ENCODE data around the gene PROCR.

PROCR gene

GRCh38 chr20:35165221-35166185 lies 6.4 kb upstream of the PROCR start:
- no peak for ATAC-seq
- TF ChIP-seq ZNF8 (CRISPR knock-in tag; IDR thresholded peaks at IDR 0.05), result no peak
- no peak for TF ChIP-seq CREB5 (CRISPR knock-in tag; IDR thresholded peaks at IDR 0.05; ENCODE audit: low read depth)
- TF ChIP-seq CSRNP3 (CRISPR knock-in tag; IDR thresholded peaks at IDR 0.05), result no peak
- no peak for TF ChIP-seq ZFP3 (CRISPR knock-in tag; IDR thresholded peaks at IDR 0.05)
- TF ChIP-seq ARNTL (CRISPR knock-in tag; IDR thresholded peaks at IDR 0.05; ENCODE audit: borderline replicate concordance, low read depth), result no peak
- TF ChIP-seq CSDC2 (CRISPR knock-in tag; IDR thresholded peaks at IDR 0.05), result no peak
- TF ChIP-seq SNAI2 (CRISPR knock-in tag; IDR thresholded peaks at IDR 0.05), result no peak
- no peak for TF ChIP-seq PATZ1 (CRISPR knock-in tag; IDR thresholded peaks at IDR 0.05; ENCODE audit: borderline replicate concordance)
- no peak for TF ChIP-seq TOX (CRISPR knock-in tag; IDR thresholded peaks at IDR 0.05; ENCODE audit: borderline replicate concordance)
- TF ChIP-seq TSHZ2 (CRISPR knock-in tag; IDR thresholded peaks at IDR 0.05), result no peak
- no peak for TF ChIP-seq ESRRG (CRISPR knock-in tag; IDR thresholded peaks at IDR 0.05)
- no peak for TF ChIP-seq ZNF565 (CRISPR knock-in tag; conservative IDR thresholded peaks at IDR 0.05; ENCODE audit: low read depth)
- TF ChIP-seq ISL1 (CRISPR knock-in tag; IDR thresholded peaks at IDR 0.05), result no peak
- no peak for TF ChIP-seq GLIS3 (CRISPR knock-in tag; IDR thresholded peaks at IDR 0.05)
- TF ChIP-seq ZFP30 (CRISPR knock-in tag; IDR thresholded peaks at IDR 0.05), result no peak
- no peak for TF ChIP-seq OSR1 (CRISPR knock-in tag; IDR thresholded peaks at IDR 0.05)
- no peak for TF ChIP-seq ZC3H10 (CRISPR knock-in tag; IDR thresholded peaks at IDR 0.05)
- no peak for TF ChIP-seq TCF4 (CRISPR knock-in tag; IDR thresholded peaks at IDR 0.05; ENCODE audit: borderline replicate concordance)
- no peak for TF ChIP-seq BACH2 (CRISPR knock-in tag; IDR thresholded peaks at IDR 0.05; ENCODE audit: borderline replicate concordance)

GRCh38 chr20:35166242-35166830 lies 5.5 kb upstream of the PROCR start:
- ATAC-seq, result peak; percentile 66
- no peak for TF ChIP-seq POU6F1 (CRISPR knock-in tag; IDR thresholded peaks at IDR 0.05; ENCODE audit: borderline replicate concordance, low read depth)
- TF ChIP-seq TCF4 (CRISPR knock-in tag; IDR thresholded peaks at IDR 0.05; ENCODE audit: borderline replicate concordance), result peak; percentile 39; the same call in 1 of the 2 replicates
- no peak for TF ChIP-seq PPARA (CRISPR knock-in tag; IDR thresholded peaks at IDR 0.05; ENCODE audit: borderline replicate concordance)
